Measurements from ENCODE around the gene CYTH4. TPM values are rescaled to one million over a fixed set of nuclear protein-coding genes. Genes with fewer than 3 reads are reported as not detected.

The CYTH4 gene
- polyA plus RNA-seq, 1 donor, result 5.2 TPM

GRCh38 chr22:37290737-37291136 lies 8.4 kb downstream of the CYTH4 start:
- no peak for DNase-seq (ENCODE audit: low read depth)

GRCh38 chr22:37291559-37292298 lies 9.4 kb downstream of the CYTH4 start:
- DNase-seq (ENCODE audit: low read depth), result no peak

DNA sequence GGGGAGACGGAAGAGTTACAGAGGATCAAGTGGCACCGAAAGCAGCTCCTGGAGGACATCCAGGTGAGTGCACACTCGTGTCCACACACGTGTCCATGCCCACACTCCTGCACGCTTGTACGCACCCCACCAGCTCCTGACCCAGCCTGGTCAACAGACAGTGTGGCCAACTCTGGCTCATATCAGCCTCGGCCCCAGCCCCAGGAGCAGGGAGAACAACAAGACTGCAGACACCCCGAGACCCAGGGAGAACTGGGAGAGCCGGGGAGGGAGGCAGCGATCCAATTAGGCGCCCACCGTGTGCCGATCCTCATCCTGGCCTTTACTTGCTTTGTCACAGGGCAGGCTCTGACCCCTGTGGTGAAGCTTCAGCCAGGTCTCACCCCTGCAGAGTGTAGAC lies 10.3 kb downstream of the CYTH4 start:
- no peak for DNase-seq (ENCODE audit: low read depth)

- no peak for DNase-seq (ENCODE audit: low read depth)
Measured at GRCh38 chr22:37293172-37293571, 10.9 kb downstream of the CYTH4 start.

DNA sequence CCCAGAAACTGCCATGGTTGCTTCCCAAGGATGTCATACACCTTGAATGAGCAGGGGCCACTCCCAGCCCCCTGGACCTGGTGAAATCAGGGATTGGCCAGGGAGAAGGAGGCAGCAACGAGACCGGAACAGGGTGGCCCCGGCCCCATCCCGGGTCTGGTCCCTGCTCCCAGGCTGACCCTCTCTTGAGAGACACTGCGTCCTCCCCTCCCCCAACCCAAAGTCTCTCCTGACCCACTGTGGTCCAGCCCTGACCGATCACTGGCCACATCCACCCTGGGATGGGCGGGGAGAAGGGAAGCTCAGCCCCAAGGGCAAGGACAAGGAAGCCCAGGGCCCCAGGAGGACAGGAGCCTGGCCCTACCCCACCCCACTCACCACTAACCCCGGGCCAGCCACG lies 12.4 kb downstream of the CYTH4 start:
- DNase-seq (ENCODE audit: low read depth), result no peak

DNA sequence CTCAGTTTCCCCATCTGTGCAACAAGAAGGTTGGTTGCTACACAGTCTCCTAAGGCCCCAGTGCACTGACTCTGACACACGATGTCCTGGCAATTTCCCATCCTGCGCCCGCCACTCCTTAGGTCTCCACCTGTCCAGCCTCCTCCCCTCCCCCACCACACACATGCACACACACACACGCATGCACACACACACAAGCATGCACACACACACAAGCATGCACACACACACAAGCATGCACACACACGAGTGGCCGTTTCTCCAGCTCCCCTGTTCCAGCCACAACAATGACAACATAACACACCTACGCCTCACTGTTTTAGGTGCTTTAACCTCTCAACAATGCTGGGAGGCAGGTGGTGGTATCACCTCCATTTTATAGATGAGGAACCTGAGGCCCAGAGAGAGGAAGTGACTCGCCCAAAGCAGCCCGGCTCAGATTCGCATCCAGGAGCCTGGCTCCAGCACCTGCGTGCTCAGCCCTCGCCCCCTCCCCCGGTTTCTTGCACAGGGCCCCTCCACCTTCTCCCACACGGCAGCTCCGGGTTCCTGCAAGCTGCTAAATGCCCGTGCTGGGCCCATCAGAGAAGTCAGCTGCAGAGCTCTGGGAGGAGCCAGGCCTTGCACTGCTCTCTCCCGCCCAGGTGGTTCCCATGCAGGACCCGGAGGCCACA lies 13.0 kb downstream of the CYTH4 start:
- DNase-seq (ENCODE audit: low read depth), result no peak

DNA sequence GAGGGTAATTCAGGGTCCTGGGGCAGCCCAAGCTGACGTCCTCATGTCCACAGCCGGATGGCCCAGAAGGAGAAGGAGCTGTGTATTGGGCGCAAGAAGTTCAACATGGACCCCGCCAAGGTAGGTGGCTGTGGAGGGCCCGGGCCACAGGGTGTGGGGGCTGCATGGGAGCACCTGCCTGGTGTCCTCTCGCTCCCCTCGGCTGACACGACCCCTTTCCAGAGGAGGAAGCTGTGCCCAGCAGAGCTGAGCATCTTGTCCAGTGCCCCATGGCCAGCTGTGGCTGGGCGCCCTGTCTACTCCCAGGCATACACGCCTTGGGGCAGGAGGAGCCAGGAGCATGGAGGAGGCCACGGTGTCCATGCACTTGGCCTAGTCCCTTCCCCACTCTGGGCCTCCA lies 13.6 kb downstream of the CYTH4 start:
- DNase-seq (ENCODE audit: low read depth), result no peak

GRCh38 chr22:37298748-37299495 lies 16.6 kb downstream of the CYTH4 start:
- DNase-seq (ENCODE audit: low read depth), result no peak

DNA sequence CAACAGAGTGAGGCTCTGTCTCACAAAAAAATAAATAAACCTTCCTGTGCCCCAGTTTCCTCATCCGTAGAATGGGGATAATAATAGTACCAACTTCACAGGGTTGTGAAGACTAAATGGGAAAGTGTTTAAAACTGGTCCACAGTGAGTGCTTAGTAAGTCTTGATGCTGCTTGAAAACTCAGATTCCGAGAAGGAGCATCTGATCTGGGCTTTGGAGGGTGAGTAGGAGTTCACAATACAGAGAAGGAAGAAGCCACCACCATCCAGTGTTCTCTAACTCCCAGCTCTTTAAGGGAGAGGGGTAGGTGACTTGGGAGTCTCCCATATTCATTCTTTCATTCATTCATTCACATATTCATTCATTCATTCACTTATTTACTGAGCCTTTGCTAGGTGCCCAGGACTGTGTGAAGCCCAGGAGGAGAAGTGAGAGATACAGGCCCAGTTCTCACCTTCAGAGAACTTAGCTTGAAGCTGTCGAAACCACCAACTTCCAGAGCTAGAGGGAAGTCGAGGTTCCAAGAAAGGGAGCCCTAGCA lies 17.7 kb downstream of the CYTH4 start:
- no peak for DNase-seq (ENCODE audit: low read depth)

- DNase-seq (ENCODE audit: low read depth), result no peak
Measured at GRCh38 chr22:37300551-37301017, 18.3 kb downstream of the CYTH4 start.

GRCh38 chr22:37301144-37301830 lies 19.0 kb downstream of the CYTH4 start:
- no peak for DNase-seq (ENCODE audit: low read depth)

DNA sequence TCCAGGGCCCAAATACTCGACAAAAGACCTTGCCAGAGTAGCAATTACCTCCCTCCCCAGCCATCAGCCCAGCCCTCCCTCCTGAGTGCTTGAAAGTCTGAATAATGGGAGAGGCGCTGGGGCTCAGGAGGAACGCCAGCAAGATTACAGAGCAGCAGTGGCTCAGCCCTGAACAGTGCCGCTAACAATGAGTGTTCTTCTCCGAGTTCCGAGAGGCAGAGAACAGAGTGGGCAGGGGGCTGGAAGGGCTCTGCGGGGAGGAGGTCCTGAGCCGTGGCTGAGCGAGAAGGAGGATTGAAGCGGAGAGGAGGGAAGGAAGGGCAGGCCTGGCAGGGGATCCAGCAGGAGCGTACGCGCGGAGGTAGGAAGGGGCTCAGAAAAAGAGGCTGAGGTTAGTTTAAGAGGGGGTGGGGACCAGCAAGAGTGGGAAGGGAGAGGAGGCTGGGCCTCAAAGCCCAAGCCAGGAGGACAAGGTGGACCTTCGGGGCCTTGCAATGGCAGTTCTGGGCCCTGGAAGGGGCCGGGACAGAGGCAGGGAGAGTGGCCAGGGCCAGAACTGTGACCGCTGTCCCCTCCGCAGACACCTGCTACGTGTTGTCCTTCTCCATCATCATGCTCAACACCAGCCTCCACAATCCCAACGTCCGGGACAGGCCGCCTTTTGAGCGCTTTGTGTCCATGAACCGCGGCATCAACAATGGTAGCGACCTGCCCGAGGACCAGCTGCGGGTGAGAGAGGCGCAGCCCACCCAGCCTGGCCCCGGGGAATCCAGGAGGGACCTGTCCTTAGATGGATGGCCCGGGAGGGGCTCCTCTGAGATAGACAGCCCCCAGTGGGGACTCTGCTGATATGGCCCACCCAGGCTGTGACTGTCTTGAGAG lies 20.6 kb downstream of the CYTH4 start:
- no peak for DNase-seq (ENCODE audit: low read depth)

DNA sequence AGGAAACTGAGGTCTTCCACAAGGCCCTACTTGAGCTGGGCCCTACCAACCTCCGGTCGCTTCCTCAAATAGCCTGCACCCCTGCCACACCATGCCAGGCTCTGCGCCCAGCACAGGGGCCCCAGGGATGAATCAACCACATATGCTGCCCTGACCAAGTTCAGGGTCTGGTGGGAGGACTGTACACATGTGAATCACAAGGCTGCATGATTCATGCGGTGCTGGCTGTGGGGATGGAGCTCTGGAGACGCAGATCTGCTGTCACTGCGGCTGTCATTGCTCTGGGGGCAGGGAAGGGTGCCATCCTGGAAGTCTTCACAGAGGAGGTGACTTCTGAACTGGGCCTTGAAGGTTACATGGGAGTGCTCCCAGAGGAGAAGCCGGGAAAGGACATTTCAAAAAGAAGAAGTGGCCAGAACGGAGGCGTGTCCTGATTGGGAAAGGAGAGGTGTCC lies 21.5 kb downstream of the CYTH4 start:
- DNase-seq (ENCODE audit: low read depth), result no peak

GRCh38 chr22:37304595-37305343 lies 22.5 kb downstream of the CYTH4 start:
- DNase-seq (ENCODE audit: low read depth), result no peak

DNA sequence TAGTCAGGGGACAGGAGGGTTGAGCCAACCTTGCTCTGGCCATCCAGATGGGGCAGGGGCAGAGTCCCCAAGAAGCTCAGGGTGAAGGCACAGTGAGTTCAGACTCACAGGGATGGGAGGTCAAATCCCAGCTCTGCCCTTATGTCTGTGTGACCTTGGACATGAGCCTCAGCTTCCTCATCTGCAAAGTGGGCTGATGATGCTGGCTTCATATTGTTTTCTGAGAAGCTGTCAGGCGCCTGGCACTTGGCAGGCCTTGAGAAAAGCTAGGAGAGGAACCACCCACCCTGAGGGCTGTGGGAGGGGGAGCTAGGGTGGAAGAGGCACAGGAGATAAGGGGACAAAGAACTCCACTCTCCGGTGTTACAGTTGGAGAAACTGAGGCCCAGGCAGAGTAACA lies 23.6 kb downstream of the CYTH4 start:
- DNase-seq (ENCODE audit: low read depth), result no peak

DNA sequence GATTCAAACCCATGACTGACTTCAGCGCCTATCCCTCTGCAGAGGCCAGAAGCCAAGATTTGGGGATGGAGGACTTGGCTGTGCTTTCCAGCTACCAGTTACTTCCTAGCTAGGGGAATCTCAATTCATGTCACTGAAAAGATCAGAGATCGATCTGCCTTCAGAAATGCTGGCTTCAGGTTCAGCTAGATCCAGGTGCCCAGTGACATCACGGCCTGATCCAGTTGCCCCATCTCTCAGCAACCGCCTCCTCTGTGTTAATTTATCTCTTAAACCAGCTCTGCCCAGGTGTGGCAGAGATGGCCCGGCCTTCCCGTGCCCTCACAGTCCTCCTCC lies 24.2 kb downstream of the CYTH4 start:
- DNase-seq (ENCODE audit: low read depth), result no peak

- DNase-seq (ENCODE audit: low read depth), result no peak
Measured at GRCh38 chr22:37308385-37309200, 26.3 kb downstream of the CYTH4 start.

GRCh38 chr22:37309211-37310074 lies 27.1 kb downstream of the CYTH4 start:
- DNase-seq (ENCODE audit: low read depth), result no peak
